Hepatic stellate cell (primary cell): ENCODE results near the gene NAA30.
"Not testable (repeated sequence)": the region's sequence is repeated elsewhere in the genome, so short reads cannot be mapped to it uniquely, and the experiment has no call there.

Experiments
- DNase-seq: peaks from one replicate; pipeline ENCODE4 v3.0.0; 2011; ENCODE audit warnings: low spot score

The NAA30 gene

DNA sequence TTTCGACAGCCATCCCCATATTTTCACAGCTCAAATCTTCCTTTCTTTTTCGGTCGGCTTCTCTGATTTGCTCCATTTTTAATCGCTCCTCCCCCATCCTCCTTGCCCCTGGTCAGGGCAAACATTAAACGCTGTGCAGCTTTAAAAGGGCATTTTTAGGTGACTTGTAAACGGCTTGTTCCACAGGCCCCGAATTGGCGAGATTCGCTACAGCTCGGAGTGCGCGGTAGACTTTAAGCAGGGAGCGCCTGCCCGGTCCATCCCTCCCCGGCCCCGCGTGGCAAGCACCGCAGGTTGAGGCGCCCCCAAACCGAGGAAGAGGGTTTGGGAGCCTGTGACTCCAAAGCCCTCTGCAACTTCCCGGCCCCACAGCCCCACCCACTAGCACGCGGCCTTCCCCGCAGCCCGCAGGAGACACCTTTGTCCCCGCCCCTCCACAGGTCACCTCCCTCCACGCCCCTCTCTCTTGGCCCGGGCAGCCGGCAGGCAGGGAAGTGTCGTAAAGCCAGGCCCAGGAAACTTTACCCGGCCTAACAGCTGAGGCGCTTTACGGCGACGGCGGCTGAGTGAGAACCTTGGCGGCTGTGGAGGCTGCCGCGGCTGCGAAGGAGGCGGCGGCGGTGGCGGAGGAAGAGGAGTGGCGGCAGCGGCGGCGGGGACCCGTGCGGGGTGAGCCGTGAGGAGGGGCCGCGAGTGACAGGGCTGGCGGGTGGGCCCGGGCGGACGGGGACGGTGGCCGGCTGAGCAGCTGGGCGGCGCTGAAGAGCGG lies at the start of gene NAA30:
NAA30 (plus strand) TSS at position 550 of the 769 bp plus-strand sequence. CDS start 372 bp downstream, outside the sequence.
- DNase-seq, result peak; percentile 90

- DNase-seq, result not testable (repeated sequence)
These were observed 46.7 kb upstream of the NAA30 start for GRCh38 chr14:57343545-57344297.

- DNase-seq, result no peak
These were observed 45.3 kb upstream of the NAA30 start for GRCh38 chr14:57345106-57345505.

GRCh38 chr14:57346741-57347140 lies 43.6 kb upstream of the NAA30 start:
- no peak for DNase-seq

DNA sequence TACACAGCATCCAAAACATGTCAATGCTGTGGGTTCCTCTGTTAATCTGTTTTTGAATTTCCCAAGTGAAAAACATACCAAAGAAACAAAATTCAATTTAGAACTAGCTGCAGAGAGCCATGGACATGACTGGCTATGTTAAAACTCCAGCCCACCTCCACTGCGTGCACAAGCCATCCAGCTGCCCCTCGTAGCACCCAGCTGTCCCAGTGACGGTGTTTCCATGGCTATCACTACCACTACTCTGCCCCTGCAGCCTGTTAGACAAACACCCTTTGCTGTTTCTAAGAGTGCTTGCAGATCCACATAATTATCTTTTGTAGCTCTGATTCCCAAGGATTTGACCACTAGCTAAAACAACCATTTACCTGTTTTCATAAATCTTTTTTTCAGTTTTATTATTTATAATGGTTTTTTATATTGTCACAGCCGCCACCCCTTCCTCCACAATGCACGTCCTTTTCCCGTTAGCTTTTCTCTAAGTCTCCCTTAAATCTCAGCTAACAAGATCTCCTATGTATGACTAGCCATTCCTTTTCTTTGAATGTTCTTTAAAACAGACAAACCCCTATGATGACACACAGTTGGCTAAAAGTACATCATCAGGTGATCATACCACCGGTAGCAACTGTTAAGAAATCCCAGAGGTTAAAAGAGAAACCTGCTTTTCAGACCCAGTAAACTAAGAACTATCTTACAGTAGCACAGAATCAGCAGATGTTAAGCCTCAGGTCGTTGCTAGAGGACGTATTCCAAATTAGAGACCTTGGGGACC lies 37.8 kb upstream of the NAA30 start:
- DNase-seq, result no peak

DNA sequence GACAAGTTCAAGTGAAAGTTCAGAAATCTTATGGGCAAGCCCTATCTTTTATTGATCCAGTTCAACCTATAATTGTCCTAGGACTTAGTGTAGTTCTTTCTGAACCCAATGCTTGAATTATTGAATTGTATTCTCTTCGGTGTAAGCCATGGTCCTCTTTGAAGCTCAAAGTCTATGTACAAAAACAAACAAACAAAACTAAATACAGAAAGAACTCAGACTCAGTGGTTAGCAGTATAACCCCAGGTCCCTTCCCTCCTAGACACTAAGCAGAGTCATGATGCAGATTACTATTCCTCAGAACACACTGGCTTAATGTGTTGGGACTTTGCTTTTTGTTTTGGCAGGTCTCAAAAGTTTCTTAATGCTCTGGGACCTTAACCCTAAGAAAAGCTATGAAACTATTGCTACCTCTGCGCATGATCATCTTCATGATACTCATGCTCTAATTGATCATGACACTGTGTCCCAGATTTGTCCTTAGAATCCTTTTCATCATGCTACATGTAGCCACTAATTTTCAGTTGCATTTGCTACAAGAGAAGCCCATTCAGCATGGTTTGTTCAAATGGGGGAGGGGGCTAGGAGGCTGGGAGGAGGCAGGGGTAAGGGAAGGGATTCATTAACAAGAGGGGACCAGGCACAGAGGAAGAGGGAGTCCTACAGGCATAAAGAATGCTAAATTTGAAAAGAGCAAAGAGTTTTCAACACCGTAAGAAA lies 35.1 kb upstream of the NAA30 start:
- DNase-seq, result no peak

- DNase-seq, result no peak
These were observed 28.0 kb upstream of the NAA30 start for GRCh38 chr14:57362361-57362760.

GRCh38 chr14:57364659-57365450 lies 25.5 kb upstream of the NAA30 start:
- DNase-seq, result no peak

DNA sequence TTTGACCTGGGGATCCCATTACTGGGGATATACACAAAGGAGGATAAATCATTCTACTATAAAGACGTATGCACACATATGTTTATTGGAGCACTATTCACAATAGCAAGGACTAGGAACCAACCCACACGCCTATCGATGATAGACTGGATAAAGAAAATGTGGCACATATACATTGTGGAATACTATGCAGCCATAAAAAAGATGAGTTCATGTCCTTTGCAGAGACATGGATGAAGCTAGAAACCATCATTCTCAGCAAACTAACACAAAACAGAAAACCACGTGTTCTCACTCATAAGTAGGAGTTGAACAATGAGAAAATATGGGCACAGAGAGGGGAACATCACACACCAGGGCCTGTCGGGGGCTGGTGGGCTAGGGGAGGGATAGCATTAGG lies 20.2 kb upstream of the NAA30 start:
- DNase-seq, result not testable (repeated sequence)

DNA sequence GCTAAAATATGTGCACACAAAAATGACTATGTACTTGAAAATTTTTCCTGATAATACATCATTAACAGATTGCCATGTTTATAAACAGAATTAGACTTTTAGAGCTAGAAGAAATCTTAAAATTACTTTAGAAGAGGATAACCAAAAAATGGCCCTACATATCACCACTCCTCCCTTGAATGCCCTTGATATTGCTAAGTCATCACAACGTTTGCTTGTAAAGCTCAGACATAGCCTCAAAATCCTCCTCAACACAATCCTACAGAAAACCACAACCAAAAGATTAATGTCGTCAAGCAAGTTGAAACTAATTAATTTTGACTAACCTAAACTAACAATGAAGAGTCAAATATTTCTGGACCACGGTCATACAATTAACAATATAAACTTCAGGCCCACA lies 19.4 kb upstream of the NAA30 start:
- DNase-seq, result no peak

GRCh38 chr14:57375156-57375555 lies 15.2 kb upstream of the NAA30 start:
- DNase-seq, result no peak

- DNase-seq, result no peak
These were observed 11.7 kb upstream of the NAA30 start for GRCh38 chr14:57378661-57379060.

DNA sequence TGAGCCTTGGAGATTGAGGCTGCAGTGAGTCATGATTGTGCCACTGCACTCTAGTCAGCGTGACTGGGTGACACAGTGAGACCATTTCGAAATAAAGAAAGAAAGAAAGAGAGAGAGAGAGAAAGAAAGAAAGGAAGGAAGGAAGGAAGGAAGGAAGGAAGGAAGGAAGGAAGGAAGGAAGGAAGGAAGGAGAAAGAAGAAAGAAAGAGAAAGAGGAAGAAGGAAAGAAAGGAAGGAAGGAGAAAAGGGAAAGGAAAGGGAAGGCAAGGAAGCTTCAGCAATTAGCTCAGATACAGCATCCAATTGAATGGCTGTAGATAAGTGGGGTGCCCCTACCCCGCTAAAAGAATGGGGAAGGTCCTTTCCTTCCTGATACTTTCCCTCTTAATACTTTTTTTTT lies 9.5 kb upstream of the NAA30 start:
- DNase-seq, result no peak

DNA sequence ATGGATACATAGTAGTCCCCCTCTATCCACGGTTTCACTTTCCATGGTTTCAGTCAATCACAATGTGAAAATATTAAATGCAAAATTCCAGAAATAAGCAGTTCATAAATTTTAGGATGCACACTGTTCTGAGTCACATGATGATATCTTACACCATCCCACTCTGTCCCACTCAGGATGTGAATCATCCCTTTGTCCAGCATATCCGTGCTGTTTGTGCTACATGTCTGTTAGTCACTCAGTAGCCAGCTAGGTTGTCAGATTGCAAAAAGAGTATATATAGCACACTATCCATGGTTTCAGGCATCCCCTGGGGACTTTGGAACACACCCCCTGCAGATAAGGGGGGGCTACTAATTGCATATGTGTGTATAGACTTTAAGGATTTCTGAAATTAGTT lies 8.1 kb upstream of the NAA30 start:
- peak; percentile 36 for DNase-seq

- no peak for DNase-seq
These were observed 7.2 kb upstream of the NAA30 start for GRCh38 chr14:57383125-57383745.

GRCh38 chr14:57388067-57388466 lies 2.3 kb upstream of the NAA30 start:
- DNase-seq, result no peak

DNA sequence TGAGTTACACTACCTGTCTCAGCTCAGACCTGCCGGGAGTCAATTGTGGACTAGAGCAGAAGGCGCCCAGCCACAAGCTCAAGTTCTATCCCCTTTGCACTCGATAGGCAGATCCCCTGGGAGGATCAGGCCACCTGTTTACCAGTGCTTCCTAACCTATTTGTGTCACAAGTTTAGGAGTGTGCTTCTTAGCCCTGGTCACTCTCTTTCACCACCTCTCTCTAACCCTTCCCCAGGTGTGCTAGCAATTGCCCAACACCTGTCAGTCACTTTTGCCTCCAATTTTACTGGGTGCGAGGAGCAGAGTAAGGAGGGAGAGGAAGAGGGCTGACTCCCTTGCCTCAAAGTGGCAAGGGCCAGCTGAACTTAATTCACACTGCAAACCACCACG lies 745 bp upstream of the NAA30 start:
- no peak for DNase-seq

- DNase-seq, result peak; percentile 39
These were observed 575 bp downstream of the NAA30 start for GRCh38 chr14:57390806-57391516.

- DNase-seq, result no peak
These were observed 1.3 kb downstream of the NAA30 start for GRCh38 chr14:57391517-57392195.
